CD14-positive monocyte (primary cell): ENCODE data around the gene SMAD9. TPM values are rescaled to one million over a fixed set of nuclear protein-coding genes. Genes with fewer than 3 reads are reported as not detected.

ENCODE experiments used
- DNase-seq, 3 donors: peaks; one replicate each; pipeline ENCODE4 v3.0.0-alpha.2; 2011 to 2022
- H2AFZ ChIP-seq: 2 replicates; pipeline ENCODE4 v1.6.0; 2012; ENCODE audit warnings: mild to moderate bottlenecking, low read depth, low read length, inconsistent platforms; ENCODE audit not compliant: insufficient read depth, poor library complexity, severe bottlenecking
- H3K27ac ChIP-seq, 2 donors: 1 replicate in 1 of 2; 2 replicates in 1 of 2; pipeline ENCODE4 v1.5.1; 2012 to 2013; ENCODE audit warnings: low read length in 2 of 2, control low read depth in 1 of 2, inconsistent platforms in 1 of 2, low read depth in 1 of 2, mild to moderate bottlenecking in 1 of 2
- H3K27me3 ChIP-seq, 2 donors: one replicate each; pipeline versions ENCODE4 v1.6.0 to v1.6.1; 2011 to 2013; ENCODE audit warnings: low read length in 2 of 2; ENCODE audit not compliant: control insufficient read depth in 2 of 2, insufficient read depth in 2 of 2
- H3K36me3 ChIP-seq, 2 donors: replicated peaks in 1 of 2; 1 replicate in 1 of 2; 2 replicates in 1 of 2; pipeline versions ENCODE4 v1.5.1 to v1.6.1; 2012 to 2013; ENCODE audit warnings: low read length in 2 of 2, control low read depth in 1 of 2, inconsistent platforms in 1 of 2, mild to moderate bottlenecking in 1 of 2; ENCODE audit not compliant: insufficient read depth in 2 of 2, control insufficient read depth in 1 of 2
- H3K4me1 ChIP-seq, 2 donors: 1 replicate in 1 of 2; 2 replicates in 1 of 2; pipeline versions ENCODE4 v1.5.1 to v1.6.1; 2012 to 2013; ENCODE audit warnings: low read length in 2 of 2, control low read depth in 1 of 2, inconsistent platforms in 1 of 2, mild to moderate bottlenecking in 1 of 2, moderate library complexity in 1 of 2; ENCODE audit not compliant: insufficient read depth in 2 of 2, control insufficient read depth in 1 of 2
- H3K4me2 ChIP-seq: replicated peaks from 2 replicates; pipeline ENCODE3; 2012; ENCODE audit warnings: low read length, moderate library complexity, mild to moderate bottlenecking; ENCODE audit not compliant: poor library complexity, severe bottlenecking; ENCODE audit errors: extremely low read depth
- H3K4me3 ChIP-seq, 3 experiments: fragments of 200-600 bp in 1 of 3; sonication (generic) in 1 of 3; replicated peaks in 1 of 3; 1 replicate in 2 of 3; 2 replicates in 1 of 3; pipeline ENCODE4 v1.5.1; 2011 to 2013; ENCODE audit warnings: low read length in 3 of 3, mild to moderate bottlenecking in 3 of 3, control low read depth in 2 of 3, low read depth in 2 of 3, inconsistent platforms in 1 of 3, moderate library complexity in 1 of 3
- H3K79me2 ChIP-seq: 2 replicates; pipeline ENCODE4 v1.6.0; 2012; ENCODE audit warnings: mild to moderate bottlenecking, control low read depth, inconsistent platforms, low read length, moderate library complexity; ENCODE audit not compliant: insufficient read depth
- H3K9ac ChIP-seq: 2 replicates; pipeline ENCODE4 v1.6.0; 2017; ENCODE audit warnings: low read length, mild to moderate bottlenecking; ENCODE audit not compliant: insufficient read depth, poor library complexity, severe bottlenecking
- H3K9me3 ChIP-seq, 2 donors: replicated peaks in 1 of 2; 1 replicate in 1 of 2; 2 replicates in 1 of 2; pipeline versions ENCODE4 v1.5.1 to v1.6.1; 2012 to 2013; ENCODE audit warnings: low read length in 2 of 2, control low read depth in 1 of 2; ENCODE audit not compliant: control insufficient read depth in 1 of 2, insufficient read depth in 1 of 2
- H4K20me1 ChIP-seq: 2 replicates; pipeline ENCODE4 v1.6.0; 2012; ENCODE audit warnings: mild to moderate bottlenecking, low read length, control low read depth, moderate library complexity; ENCODE audit not compliant: insufficient read depth
- H3K27ac Mint-ChIP-seq, 7 donors: one replicate each; pipeline ENCODE4 v1.8.0; 2020; ENCODE audit warnings: mild to moderate bottlenecking in 7 of 7, mixed read lengths in 7 of 7, moderate library complexity in 6 of 7, inconsistent platforms in 2 of 7
- H3K27me3 Mint-ChIP-seq, 3 donors: one replicate each; pipeline ENCODE4 v1.8.0; 2021 to 2022; ENCODE audit warnings: low read depth in 3 of 3, mild to moderate bottlenecking in 3 of 3, mixed read lengths in 3 of 3, moderate library complexity in 3 of 3, inconsistent platforms in 1 of 3
- H3K36me3 Mint-ChIP-seq, 2 donors: one replicate each; pipeline ENCODE4 v1.8.0; 2020; ENCODE audit warnings: mixed read lengths in 2 of 2, inconsistent platforms in 1 of 2, mild to moderate bottlenecking in 1 of 2
- H3K4me1 Mint-ChIP-seq: one replicate; pipeline ENCODE4 v1.8.0; 2020; ENCODE audit warnings: mild to moderate bottlenecking, mixed read lengths
- H3K4me3 Mint-ChIP-seq, 2 donors: one replicate each; pipeline ENCODE4 v1.8.0; 2020; ENCODE audit warnings: mild to moderate bottlenecking in 2 of 2, mixed read lengths in 2 of 2, moderate library complexity in 1 of 2
- H3K9me3 Mint-ChIP-seq, 7 donors: one replicate each; pipeline ENCODE4 v1.8.0; 2020 to 2022; ENCODE audit warnings: mixed read lengths in 7 of 7, mild to moderate bottlenecking in 6 of 7, moderate library complexity in 6 of 7, inconsistent platforms in 2 of 7
- CTCF ChIP-seq: fragments of 200-600 bp; IDR thresholded peaks from one replicate; pipeline ENCODE4 v1.8.0; 2022; ENCODE audit warnings: antibody characterized with exemption, mild to moderate bottlenecking
- WGBS: methylation state at CpG from one replicate; pipeline ENCODE4 v1.1.5; 2013; ENCODE audit warnings: missing lambda C conversion rate; ENCODE audit not compliant: insufficient coverage; 5-methylcytosine and 5-hydroxymethylcytosine counted together
- intact Hi-C, 2 donors: fragments of 100-400 bp; cut with micrococcal nuclease; formaldehyde crosslinking; loops; one replicate each; pipeline versions ENCODE4 v1.15.0 to v1.15.1; 2023
- polyA plus RNA-seq, 3 donors: library from polyadenylated mRNA; depleted of rRNA in 1 of 3; unstranded in 2 of 3; stranded (reverse) in 1 of 3; fragments of 300-500 nt in 2 of 3; fragments of >200 nt in 1 of 3; fragmentation: Illumina TruSeq in 2 of 3; gene quantifications; 1 replicate in 2 of 3; 2 replicates in 1 of 3; pipeline ENCODE4 v1.2.3, GENCODE V29; 2012 to 2021

SMAD9 gene
- polyA plus RNA-seq, 3 donors: not detected

GRCh38 chr13:36918246-36919131 is 1.5 kb downstream of the SMAD9 start:
- peaks cover 58 to 61% of the 10 kb centered on the region in 2 donors for H3K27me3 ChIP-seq
- H2AFZ ChIP-seq: peak overlapping the region; percentile 36

GRCh38 chr13:36917311-36917710 is 2.7 kb downstream of the SMAD9 start:
- WGBS: no CpG with 5 or more reads among the region's 3 CpGs
- no peaks in the 10 kb centered on the region for H3K79me2 ChIP-seq
- Mint-ChIP-seq H3K36me3 (peaks cover 0 to 3% of the 10 kb centered on the region in 2 donors), H3K9me3 (peaks cover 0 to 6% (median 3%) of the 10 kb centered on the region in 7 donors), H3K4me1 (peaks cover 9% of the 10 kb centered on the region), H3K27ac (no peak overlapping the region), H3K27me3 (peaks cover 49 to 67% (median 54%) of the 10 kb centered on the region in 3 donors), H3K4me3 (peak overlapping the region in 1 of 2 donors; percentile 58)
- peaks cover 55 to 56% of the 10 kb centered on the region in 2 donors for H3K27me3 ChIP-seq
- H4K20me1 ChIP-seq: no peaks in the 10 kb centered on the region
- peaks cover 3 to 5% of the 10 kb centered on the region in 2 donors for H3K4me1 ChIP-seq
- DNase-seq: no peak
- H3K4me3 ChIP-seq: no peak overlapping the region
- no peaks in the 10 kb centered on the region for H3K9me3 ChIP-seq
- no peak overlapping the region for H2AFZ ChIP-seq
- no peaks in the 10 kb centered on the region for H3K36me3 ChIP-seq
- intact Hi-C loops: no loop called here
- no peak overlapping the region for H3K4me2 ChIP-seq
- no peak for TF ChIP-seq CTCF
- H3K27ac ChIP-seq: no peak overlapping the region
- H3K9ac ChIP-seq: no peak overlapping the region

More at GRCh38 chr13:36918246-36919131, 1.5 kb downstream of the SMAD9 start:
- H3K36me3 Mint-ChIP-seq: peaks cover 0 to 3% of the 10 kb centered on the region in 2 donors
- peaks cover 8% of the 10 kb centered on the region for H3K4me1 Mint-ChIP-seq
- Histone ChIP-seq H3K9ac (no peak overlapping the region), H3K4me2 (no peak overlapping the region), H3K27ac (no peak overlapping the region), H3K9me3 (no peaks in the 10 kb centered on the region), H4K20me1 (no peaks in the 10 kb centered on the region), H3K79me2 (no peaks in the 10 kb centered on the region), H3K4me3 (no peak overlapping the region), H3K36me3 (no peaks in the 10 kb centered on the region), H3K4me1 (peaks cover 3 to 5% of the 10 kb centered on the region in 2 donors)
- H3K27ac Mint-ChIP-seq: no peak overlapping the region
- TF ChIP-seq CTCF: no peak
- H3K4me3 Mint-ChIP-seq: peak overlapping the region in 1 of 2 donors; percentile 85
- H3K9me3 Mint-ChIP-seq: peaks cover 0 to 6% (median 3%) of the 10 kb centered on the region in 7 donors
- WGBS: 61% methylated on average over 6 of the region's 12 CpGs
- no peak for DNase-seq
- intact Hi-C loops: no loop called here
- H3K27me3 Mint-ChIP-seq: peaks cover 51 to 67% (median 54%) of the 10 kb centered on the region in 3 donors
